ENCODE data around the gene SYNDIG1L.
"Not testable (repeated sequence)": the region's sequence is repeated elsewhere in the genome, so short reads cannot be mapped to it uniquely, and the experiment has no call there.

The SYNDIG1L gene

GRCh38 chr14:74402401-74403251 lies 23.4 kb downstream of the SYNDIG1L start:
- DNase-seq = no peak

GRCh38 chr14:74401504-74402241 lies 24.3 kb downstream of the SYNDIG1L start:
- no peak for DNase-seq

GRCh38 chr14:74400919-74401503 lies 25.0 kb downstream of the SYNDIG1L start:
- no peak for DNase-seq

- no peak for DNase-seq
Observed at GRCh38 chr14:74400031-74400685, 25.9 kb downstream of the SYNDIG1L start.

GRCh38 chr14:74395094-74395493 lies 30.9 kb downstream of the SYNDIG1L start:
- DNase-seq = no peak

GRCh38 chr14:74394549-74394948 lies 31.5 kb downstream of the SYNDIG1L start:
- DNase-seq = peak; percentile 11

GRCh38 chr14:74392616-74393570 lies 33.1 kb downstream of the SYNDIG1L start:
- no peak for DNase-seq

- DNase-seq = no peak
Observed at GRCh38 chr14:74391479-74391878, 34.5 kb downstream of the SYNDIG1L start.

- not testable (repeated sequence) for DNase-seq
Observed at GRCh38 chr14:74390505-74390904, 35.5 kb downstream of the SYNDIG1L start.

GRCh38 chr14:74389980-74390379 lies 36.0 kb downstream of the SYNDIG1L start:
- no peak for DNase-seq

- no peak for DNase-seq
Observed at GRCh38 chr14:74382231-74382630, 43.8 kb downstream of the SYNDIG1L start.

- not testable (repeated sequence) for DNase-seq
Observed at GRCh38 chr14:74381571-74381970, 44.4 kb downstream of the SYNDIG1L start.

GRCh38 chr14:74380845-74381244 lies 45.2 kb downstream of the SYNDIG1L start:
- no peak for DNase-seq

GRCh38 chr14:74380172-74380571 lies 45.8 kb downstream of the SYNDIG1L start:
- no peak for DNase-seq

GRCh38 chr14:74377976-74378690 lies 47.9 kb downstream of the SYNDIG1L start:
- no peak for DNase-seq

- DNase-seq = no peak
Observed at GRCh38 chr14:74368441-74368840, 57.6 kb downstream of the SYNDIG1L start.

- DNase-seq = no peak
Observed at GRCh38 chr14:74368026-74368425, 58.0 kb downstream of the SYNDIG1L start.

GRCh38 chr14:74364271-74364880 lies 61.6 kb downstream of the SYNDIG1L start:
- DNase-seq = no peak

GRCh38 chr14:74362361-74362915 lies 63.6 kb downstream of the SYNDIG1L start:
- peak; percentile 65 for DNase-seq

- DNase-seq = no peak
Observed at GRCh38 chr14:74360163-74360562, 65.8 kb downstream of the SYNDIG1L start.

Measured in NCI-H226 (cell line).